Right atrium auricular region (tissue), 2 donors: Measurements from ENCODE around the gene CENATAC. TPM values are rescaled to one million over a fixed set of nuclear protein-coding genes. Genes with fewer than 3 reads are reported as not detected.
"Not testable (repeated sequence)": the region's sequence is repeated elsewhere in the genome, so short reads cannot be mapped to it uniquely, and the experiment has no call there.

Source experiments
- DNase-seq: peaks from one replicate; pipeline ENCODE4 v3.0.0-alpha.2; 2019; ENCODE audit warnings: low spot score
- H3K27ac ChIP-seq, 2 donors: fragments of 200-600 bp; sonication (generic); 1 replicate in 1 of 2; 2 replicates in 1 of 2; pipeline ENCODE4 v1.5.1; 2016 to 2019
- H3K27me3 ChIP-seq, 2 donors: fragments of 200-600 bp; sonication (generic); one replicate each; pipeline versions ENCODE4 v1.5.1 to v1.6.0; 2017 to 2019
- H3K36me3 ChIP-seq: fragments of 200-600 bp; sonication (generic); one replicate; pipeline ENCODE4 v1.5.1; 2016
- H3K4me1 ChIP-seq, 2 donors: fragments of 200-600 bp; sonication (generic); one replicate each; pipeline versions ENCODE4 v1.5.1 to v1.6.0; 2017 to 2019
- H3K4me3 ChIP-seq, 2 donors: fragments of 200-600 bp; sonication (generic); 1 replicate in 1 of 2; 2 replicates in 1 of 2; pipeline ENCODE4 v1.5.1; 2017 to 2019; ENCODE audit warnings: mild to moderate bottlenecking in 1 of 2, moderate library complexity in 1 of 2
- H3K9me3 ChIP-seq, 2 donors: fragments of 200-600 bp; sonication (generic); one replicate each; pipeline ENCODE4 v1.5.1; 2019
- total RNA-seq, 2 donors: library from RNA; depleted of rRNA; stranded (reverse); fragments of >200 nt; gene quantifications; one replicate each; pipeline ENCODE4 v1.1.0, GENCODE V29; 2016
- TF ChIP-seq, protein P1 (sequence below), 2 donors: fragments of 200-600 bp; sonication (generic); IDR thresholded peaks; one replicate each; pipeline ENCODE4 v1.5.1; 2019; ENCODE audit warnings: antibody characterized with exemption in 2 of 2

The CENATAC gene
- total RNA-seq, 2 donors from 2014 or later, result 8.7 to 11.9 TPM

DNA sequence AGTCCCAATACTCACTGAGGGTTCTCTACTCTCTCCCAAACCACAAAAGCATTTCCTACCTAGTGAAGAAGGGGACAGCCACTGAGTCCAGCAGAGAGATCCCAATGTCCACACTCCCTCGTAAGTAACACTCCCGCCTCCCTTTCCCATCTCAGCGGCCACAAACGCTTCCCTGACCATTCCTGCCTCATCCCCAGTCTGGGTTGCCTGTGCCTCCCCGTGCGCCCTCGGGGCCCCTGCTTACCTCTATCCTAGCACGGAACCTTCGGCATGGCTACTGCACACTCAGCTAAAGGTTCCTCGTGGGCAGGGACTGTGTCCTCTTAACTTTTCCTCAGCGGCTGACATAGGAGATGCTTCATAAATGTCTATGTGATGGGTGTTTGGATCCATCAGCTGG is 40.4 kb upstream of the CENATAC start:
- Histone ChIP-seq H3K27ac (no peak overlapping the region), H3K27me3 (no peaks in the 10 kb centered on the region), H3K4me1 (peaks cover 0 to 2% of the 10 kb centered on the region in 2 donors), H3K36me3 (no peaks in the 10 kb centered on the region), H3K4me3 (no peak overlapping the region), H3K9me3 (no peaks in the 10 kb centered on the region)
- TF ChIP-seq, protein P1, sequence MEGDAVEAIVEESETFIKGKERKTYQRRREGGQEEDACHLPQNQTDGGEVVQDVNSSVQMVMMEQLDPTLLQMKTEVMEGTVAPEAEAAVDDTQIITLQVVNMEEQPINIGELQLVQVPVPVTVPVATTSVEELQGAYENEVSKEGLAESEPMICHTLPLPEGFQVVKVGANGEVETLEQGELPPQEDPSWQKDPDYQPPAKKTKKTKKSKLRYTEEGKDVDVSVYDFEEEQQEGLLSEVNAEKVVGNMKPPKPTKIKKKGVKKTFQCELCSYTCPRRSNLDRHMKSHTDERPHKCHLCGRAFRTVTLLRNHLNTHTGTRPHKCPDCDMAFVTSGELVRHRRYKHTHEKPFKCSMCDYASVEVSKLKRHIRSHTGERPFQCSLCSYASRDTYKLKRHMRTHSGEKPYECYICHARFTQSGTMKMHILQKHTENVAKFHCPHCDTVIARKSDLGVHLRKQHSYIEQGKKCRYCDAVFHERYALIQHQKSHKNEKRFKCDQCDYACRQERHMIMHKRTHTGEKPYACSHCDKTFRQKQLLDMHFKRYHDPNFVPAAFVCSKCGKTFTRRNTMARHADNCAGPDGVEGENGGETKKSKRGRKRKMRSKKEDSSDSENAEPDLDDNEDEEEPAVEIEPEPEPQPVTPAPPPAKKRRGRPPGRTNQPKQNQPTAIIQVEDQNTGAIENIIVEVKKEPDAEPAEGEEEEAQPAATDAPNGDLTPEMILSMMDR (IDR thresholded peaks at IDR 0.05), result no peak
- no peak for DNase-seq

DNA sequence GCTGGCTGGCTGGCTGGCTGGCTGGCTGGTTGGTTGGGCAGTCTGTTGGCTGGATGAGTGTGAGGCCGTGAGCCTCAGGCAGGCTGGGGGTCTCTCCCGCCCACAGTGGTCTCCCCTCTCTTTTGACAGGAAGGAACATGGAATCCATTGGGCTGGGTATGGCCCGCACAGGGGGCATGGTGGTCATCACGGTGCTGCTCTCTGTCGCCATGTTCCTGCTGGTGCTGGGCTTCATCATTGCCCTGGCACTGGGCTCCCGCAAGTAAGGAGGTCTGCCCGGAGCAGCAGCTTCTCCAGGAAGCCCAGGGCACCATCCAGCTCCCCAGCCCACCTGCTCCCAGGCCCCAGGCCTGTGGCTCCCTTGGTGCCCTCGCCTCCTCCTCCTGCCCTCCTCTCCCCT is 40.0 kb upstream of the CENATAC start:
- H3K4me1 ChIP-seq, result peaks cover 0 to 2% of the 10 kb centered on the region in 2 donors
- no peak overlapping the region for H3K4me3 ChIP-seq
- H3K27ac ChIP-seq, result no peak overlapping the region
- DNase-seq, result no peak
- TF ChIP-seq, protein P1 (IDR thresholded peaks at IDR 0.05), result no peak
- no peaks in the 10 kb centered on the region for H3K27me3 ChIP-seq
- H3K36me3 ChIP-seq, result no peaks in the 10 kb centered on the region
- H3K9me3 ChIP-seq, result no peaks in the 10 kb centered on the region

DNA sequence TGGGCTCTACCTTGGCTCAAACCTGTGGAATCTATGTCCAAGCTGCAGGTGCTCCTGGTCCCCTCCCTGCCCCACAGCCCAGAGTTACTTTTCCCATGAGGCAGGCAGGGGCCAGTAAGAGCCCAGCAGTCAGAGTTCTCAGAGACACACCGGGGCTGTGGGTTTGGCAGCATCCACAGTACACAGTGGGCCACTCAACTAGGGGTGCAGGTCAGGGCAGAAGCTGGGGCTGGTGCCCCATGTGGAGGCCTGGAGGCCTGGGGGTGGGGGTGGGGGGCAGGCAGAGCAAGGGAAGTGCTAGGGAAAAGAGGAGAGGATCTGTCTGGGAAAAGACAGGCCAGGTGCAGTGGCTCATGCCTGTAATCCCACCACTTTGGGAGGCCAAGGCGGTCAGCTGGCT is 39.4 kb upstream of the CENATAC start:
- H3K4me1 ChIP-seq, result peaks cover 0 to 2% of the 10 kb centered on the region in 2 donors
- no peak overlapping the region for H3K27ac ChIP-seq
- H3K36me3 ChIP-seq, result no peaks in the 10 kb centered on the region
- no peaks in the 10 kb centered on the region for H3K27me3 ChIP-seq
- TF ChIP-seq, protein P1 (IDR thresholded peaks at IDR 0.05), result no peak
- no peak overlapping the region for H3K4me3 ChIP-seq
- no peaks in the 10 kb centered on the region for H3K9me3 ChIP-seq
- DNase-seq, result no peak

DNA sequence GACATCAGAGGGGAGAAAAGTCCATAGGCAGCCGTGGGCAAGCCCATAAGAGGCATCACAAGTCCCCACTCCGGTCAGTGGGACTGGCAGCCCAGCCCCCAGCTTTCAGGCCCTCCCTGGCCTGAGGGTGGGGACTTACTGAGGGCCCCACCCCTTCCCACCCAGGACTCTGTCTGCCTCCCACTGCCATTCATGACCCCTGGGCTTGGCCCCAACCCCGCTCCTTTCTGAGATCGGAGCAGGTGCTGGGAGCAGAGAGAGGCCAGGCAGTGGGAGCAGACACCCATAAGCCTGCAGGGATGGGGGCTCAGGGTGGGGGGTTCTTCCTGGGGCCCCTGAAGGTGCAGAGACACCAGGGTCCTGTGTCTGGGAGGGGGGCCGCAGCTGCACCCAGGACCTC is 36.7 kb upstream of the CENATAC start:
- Histone ChIP-seq H3K4me3 (no peak overlapping the region), H3K36me3 (no peaks in the 10 kb centered on the region), H3K9me3 (no peaks in the 10 kb centered on the region), H3K27ac (no peak overlapping the region), H3K4me1 (peaks cover 0 to 2% of the 10 kb centered on the region in 2 donors), H3K27me3 (no peaks in the 10 kb centered on the region)
- no peak for DNase-seq
- TF ChIP-seq, protein P1 (IDR thresholded peaks at IDR 0.05), result no peak

DNA sequence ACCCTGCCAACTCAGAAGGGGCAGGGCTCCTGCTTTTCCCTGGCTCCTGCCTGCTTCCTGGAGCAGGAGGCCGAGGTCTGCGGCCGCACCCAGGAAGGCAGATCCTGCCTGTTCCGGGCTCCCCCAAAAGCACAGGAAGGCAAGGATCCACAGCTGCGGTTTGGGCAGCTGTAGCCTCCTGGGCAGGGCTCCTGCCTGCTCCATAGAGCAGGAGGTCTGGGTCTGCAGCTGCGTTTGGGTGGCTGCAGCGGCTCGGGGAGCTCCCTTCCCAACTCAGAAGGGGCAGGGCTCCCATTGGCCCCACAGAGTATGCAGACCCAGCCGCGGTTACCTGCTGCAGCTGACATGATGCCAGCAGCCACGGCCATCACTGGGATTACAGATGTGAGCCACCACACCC is 36.3 kb upstream of the CENATAC start:
- H3K4me1 ChIP-seq, result peaks cover 0 to 2% of the 10 kb centered on the region in 2 donors
- TF ChIP-seq, protein P1 (IDR thresholded peaks at IDR 0.05), result no peak
- no peak overlapping the region for H3K27ac ChIP-seq
- H3K9me3 ChIP-seq, result no peaks in the 10 kb centered on the region
- DNase-seq, result no peak
- no peaks in the 10 kb centered on the region for H3K27me3 ChIP-seq
- no peaks in the 10 kb centered on the region for H3K36me3 ChIP-seq
- no peak overlapping the region for H3K4me3 ChIP-seq

DNA sequence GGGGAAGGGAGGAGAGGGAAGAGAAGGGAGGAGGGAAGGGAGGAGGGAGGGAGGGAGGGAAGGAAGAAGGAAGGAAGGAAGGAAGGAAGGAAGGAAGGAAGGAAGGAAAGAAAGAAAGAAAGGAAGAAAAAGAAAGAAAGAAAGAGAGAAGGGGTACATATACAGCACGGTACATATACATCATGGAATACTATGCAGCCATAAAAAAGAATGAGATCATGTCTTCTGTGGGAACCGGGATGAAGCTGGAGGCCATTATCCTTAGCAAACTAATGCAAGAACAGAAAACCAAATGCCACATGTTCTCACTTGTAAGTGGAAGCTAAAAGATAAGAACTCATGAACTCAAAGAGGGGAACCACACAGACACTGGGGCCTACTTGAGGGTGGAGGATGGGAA is 28.4 kb upstream of the CENATAC start:
- not testable (repeated sequence) for H3K9me3 ChIP-seq, H3K27ac ChIP-seq, H3K4me1 ChIP-seq, DNase-seq, H3K36me3 ChIP-seq, H3K4me3 ChIP-seq, H3K27me3 ChIP-seq
